Measurements from ENCODE around the gene HIBCH.
"Not testable (repeated sequence)": the region's sequence is repeated elsewhere in the genome, so short reads cannot be mapped to it uniquely, and the experiment has no call there.

HIBCH gene

DNA sequence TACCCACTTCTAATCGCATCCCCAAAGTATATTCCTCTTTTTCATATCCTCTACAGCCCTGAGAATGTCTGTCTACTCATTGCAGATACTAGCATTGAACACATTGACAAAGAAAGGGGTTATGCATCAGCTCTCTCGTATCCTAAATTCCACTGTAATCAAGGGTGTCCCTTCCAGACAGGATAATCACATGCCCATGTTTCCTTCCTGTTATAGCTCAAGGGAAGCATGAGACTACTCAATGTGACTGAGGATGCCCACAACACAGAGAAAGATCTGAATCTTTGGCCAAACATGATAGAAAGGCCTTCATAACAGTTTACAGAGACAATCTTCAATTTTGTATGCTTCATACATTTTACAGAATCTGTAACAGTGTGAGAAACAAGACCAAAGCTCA, 69.2 kb downstream of the HIBCH start:
- no peak for DNase-seq (ENCODE audit: low read depth in 4 of 4, low spot score in 1 of 4)

- no peak for DNase-seq (ENCODE audit: low read depth in 4 of 4, low spot score in 1 of 4)
Measured at GRCh38 chr2:190235551-190236075, 84.0 kb downstream of the HIBCH start.

DNA sequence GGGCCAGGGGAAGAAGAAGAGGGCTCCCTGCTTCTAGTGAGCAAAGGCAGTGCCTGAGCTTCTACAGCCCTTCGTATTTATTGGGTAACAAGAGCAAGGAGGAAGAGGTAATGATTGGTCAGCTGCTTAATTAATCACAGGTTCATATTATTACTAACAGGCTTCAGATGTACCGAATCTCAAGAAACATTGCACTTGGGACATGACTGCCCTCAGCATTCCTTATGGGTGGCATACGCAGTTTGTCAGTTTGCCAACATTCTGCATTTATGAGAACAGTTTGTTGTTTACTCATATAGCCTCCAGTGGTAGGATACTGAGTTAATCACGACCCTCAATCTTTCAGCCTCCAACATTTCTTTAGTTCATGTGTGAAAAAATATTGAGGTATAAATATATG, 84.5 kb downstream of the HIBCH start:
- DNase-seq (ENCODE audit: low read depth in 4 of 4, low spot score in 1 of 4): no peak

- not testable (repeated sequence) for DNase-seq (ENCODE audit: low read depth in 4 of 4, low spot score in 1 of 4)
Measured at GRCh38 chr2:190223989-190224388, 95.6 kb downstream of the HIBCH start.

- DNase-seq (ENCODE audit: low read depth in 4 of 4, low spot score in 1 of 4): not testable (repeated sequence)
Measured at GRCh38 chr2:190222745-190223144, 96.9 kb downstream of the HIBCH start.

DNA sequence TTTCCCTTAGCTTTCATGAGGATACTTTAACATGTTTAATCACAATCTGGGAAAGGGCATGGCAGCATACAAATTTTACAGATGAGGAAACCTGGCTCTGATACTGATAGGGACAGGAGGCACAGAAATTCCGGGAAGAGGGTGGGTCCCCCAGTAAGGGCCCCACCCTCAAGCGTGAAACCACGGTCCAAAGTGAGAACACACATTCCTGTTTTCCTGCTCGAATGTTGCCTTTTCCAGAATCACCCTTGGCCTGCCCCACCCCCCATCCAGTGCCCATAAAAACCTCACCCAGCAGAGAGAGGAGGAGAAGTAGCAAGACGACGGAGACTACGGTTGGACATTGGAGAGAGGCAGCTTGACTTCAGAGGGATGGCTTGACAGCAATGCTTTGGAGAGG, 98.2 kb downstream of the HIBCH start:
- DNase-seq (ENCODE audit: low read depth in 4 of 4, low spot score in 1 of 4): no peak

- no peak for DNase-seq (ENCODE audit: low read depth in 4 of 4, low spot score in 1 of 4)
Measured at GRCh38 chr2:190219186-190219585, 100.4 kb downstream of the HIBCH start.

DNA sequence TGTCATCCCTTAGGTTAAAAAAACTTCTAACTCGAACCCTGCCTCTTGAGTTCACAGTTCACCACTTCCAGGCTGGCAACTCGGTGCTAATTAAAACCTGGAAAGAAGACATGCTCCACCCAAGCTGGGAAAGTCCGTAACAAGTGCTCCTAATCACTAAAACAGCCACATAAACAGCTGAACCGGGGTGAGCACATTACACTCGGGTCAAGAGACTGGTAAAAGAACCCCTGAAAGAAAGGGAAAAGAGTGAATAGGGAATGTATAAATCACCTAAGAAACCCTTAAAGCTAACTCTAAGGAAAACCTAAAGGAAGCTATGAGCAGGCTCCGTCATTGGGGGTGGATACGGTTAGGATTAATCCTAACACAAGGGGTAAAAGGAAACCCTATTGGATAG, 102.0 kb downstream of the HIBCH start:
- DNase-seq (ENCODE audit: low read depth in 4 of 4, low spot score in 1 of 4): no peak

DNA sequence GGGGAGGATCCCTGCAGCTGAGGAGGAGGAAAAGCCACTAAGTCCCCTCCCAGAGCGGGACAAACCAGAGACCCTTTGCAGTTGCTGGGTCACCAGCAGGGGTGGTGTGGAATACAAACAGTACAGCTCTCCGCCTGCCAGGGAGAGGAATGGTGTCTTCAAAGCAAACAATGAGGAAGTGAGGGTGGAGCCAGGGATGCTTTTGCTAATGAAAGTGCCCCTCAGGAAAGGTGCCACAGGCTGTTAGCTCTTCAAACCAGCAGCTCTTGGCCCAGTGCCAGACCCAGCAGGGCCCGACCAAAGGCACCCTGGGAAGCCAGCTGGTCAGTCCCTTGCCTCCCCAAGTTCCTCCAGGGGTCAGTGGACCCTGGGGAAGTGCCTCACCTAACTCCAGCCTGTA, 102.8 kb downstream of the HIBCH start:
- no peak for DNase-seq (ENCODE audit: low read depth in 4 of 4, low spot score in 1 of 4)

- DNase-seq (ENCODE audit: low read depth in 4 of 4, low spot score in 1 of 4): no peak
Measured at GRCh38 chr2:190215620-190216019, 104.0 kb downstream of the HIBCH start.

GRCh38 chr2:190214426-190215194, 105.0 kb downstream of the HIBCH start:
- no peak for DNase-seq (ENCODE audit: low read depth in 4 of 4, low spot score in 1 of 4)

DNA sequence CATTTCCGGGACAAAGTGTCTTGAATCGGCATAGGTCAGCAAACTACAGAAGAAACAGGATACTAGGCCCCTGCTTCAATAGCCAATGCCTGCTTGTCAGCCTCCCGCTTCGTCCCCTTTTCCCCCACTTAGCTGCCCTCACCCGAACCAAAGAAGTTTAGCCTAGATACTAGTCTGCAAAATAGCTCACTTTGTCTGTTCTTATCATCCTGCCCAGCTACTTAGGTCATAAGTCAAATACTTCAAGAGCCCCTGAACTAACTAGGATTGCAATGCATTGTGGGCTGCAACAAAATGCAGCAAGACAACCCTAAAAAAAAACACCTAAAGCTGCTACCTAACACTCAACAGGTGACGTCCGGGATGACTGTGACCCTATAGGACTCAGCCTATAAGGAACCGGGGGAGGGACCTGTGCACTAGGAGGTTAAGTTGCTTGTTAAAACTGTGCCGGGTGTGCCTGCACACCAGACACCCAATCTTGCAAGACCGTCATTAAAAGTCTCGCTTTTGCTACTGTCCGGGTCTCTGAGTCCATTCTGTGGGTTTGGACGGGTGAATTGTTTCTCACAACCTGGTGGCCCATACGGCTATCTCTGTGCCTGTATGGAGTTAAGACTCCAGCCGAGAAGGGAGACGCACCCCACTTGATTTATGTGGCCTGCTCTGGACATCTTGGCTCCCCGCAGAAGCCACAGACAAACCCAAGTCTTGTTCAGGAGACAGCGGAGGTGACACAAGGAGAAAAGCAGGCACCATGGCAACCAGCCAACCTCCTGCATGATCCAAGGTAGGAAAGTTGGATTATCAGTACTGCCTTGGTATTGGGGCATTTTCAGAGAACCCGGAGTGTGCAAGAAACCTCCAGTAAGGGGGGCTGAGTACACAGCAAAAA, 105.9 kb downstream of the HIBCH start:
- no peak for DNase-seq (ENCODE audit: low read depth in 4 of 4, low spot score in 1 of 4)

DNA sequence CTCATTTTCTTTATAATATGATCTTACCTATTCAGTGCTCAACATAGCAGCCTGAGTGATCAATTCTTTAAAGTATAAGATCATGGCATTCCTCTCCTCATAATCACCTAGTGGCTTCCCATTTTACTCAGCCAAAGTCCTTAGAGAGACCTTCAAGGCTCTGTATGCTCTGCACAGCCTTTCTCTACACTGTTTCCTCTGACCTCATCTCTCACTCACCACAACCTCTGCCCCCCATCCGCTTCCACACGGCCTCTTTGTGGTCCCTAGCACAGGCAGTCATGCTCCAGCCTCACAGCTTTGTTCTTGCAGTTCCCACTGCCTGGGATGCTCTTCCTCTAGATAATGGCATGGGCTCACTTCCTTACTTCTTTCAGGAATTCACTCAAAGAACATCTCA, 109.2 kb downstream of the HIBCH start:
- DNase-seq (ENCODE audit: low read depth in 4 of 4, low spot score in 1 of 4): no peak

- DNase-seq (ENCODE audit: low read depth in 4 of 4, low spot score in 1 of 4): no peak
Measured at GRCh38 chr2:190209559-190209958, 110.1 kb downstream of the HIBCH start.

- no peak for DNase-seq (ENCODE audit: low read depth in 4 of 4, low spot score in 1 of 4)
Measured at GRCh38 chr2:190207930-190208329, 111.7 kb downstream of the HIBCH start.

DNA sequence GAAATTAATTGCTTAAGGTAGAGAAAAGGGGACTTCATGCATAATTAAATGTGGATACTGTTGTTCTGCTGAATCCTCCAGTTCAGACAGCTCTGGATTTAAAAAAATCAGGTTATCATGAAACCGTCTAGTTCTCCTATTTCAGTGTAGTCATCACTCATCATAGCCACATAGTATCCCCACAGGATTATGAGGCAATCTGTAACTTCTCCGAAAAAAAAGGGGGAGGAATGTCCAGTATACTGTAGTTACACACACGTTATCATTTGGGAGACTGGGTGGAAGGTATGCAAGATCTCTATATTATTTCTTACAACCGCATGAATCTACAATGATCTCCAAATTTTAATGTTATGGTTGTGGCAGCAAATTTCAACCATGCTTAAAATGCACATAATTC, 114.0 kb downstream of the HIBCH start:
- no peak for DNase-seq (ENCODE audit: low read depth in 4 of 4, low spot score in 1 of 4)

DNA sequence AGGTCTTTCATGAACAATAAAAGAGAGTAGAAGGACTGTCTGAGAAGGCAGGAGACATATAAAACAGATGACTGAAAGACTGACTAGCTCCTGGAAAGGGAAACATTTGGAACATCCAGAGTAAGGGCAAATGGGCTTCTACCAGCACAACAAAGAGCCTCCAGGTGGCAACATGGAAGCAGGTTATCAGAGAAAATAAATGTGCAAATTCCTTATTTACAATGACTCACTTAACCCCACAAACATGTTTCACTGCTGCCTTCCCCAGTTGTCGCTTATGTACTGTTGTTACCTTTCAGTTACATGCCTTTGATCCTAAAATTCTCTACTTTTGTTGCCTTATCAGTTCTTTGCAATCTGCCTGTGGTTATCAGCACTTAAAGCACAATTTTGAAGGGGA, 117.0 kb downstream of the HIBCH start:
- no peak for DNase-seq (ENCODE audit: low read depth in 4 of 4, low spot score in 1 of 4)

DNA sequence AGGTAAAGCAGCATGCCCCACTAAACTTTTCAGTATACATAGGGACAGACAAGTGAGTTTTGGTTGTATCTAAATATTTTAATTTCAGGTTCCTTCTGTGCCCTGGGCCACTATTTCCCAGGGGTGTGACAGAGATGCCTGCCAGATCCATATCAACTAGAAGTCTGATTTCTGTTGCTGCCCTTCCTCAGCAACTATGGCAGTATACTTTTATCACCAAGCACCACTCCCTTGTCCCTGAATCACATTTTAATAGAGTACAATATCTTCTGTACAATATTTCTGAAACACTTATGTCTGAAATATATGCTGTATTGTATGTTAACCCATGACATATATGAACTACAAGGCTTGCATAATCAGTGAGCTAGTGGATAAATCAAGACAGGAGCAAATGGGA, 117.6 kb downstream of the HIBCH start:
- no peak for DNase-seq (ENCODE audit: low read depth in 4 of 4, low spot score in 1 of 4)

GRCh38 chr2:190200603-190201002, 119.0 kb downstream of the HIBCH start:
- no peak for DNase-seq (ENCODE audit: low read depth in 4 of 4, low spot score in 1 of 4)

GRCh38 chr2:190199530-190199929, 120.1 kb downstream of the HIBCH start:
- no peak for DNase-seq (ENCODE audit: low read depth in 4 of 4, low spot score in 1 of 4)

- DNase-seq (ENCODE audit: low read depth in 4 of 4, low spot score in 1 of 4): no peak
Measured at GRCh38 chr2:190199109-190199508, 120.5 kb downstream of the HIBCH start.

GRCh38 chr2:190197143-190197720, 122.4 kb downstream of the HIBCH start:
- DNase-seq (ENCODE audit: low read depth in 4 of 4, low spot score in 1 of 4): no peak

Data from stimulated activated CD4-positive, alpha-beta T cell treated with anti-CD3 and anti-CD28 coated beads, Interleukin-1b, Interleukin-23, amount 100 ng/mL, for 24 hours (primary cell).